ENCODE measurements around the gene VAC14. TPM values are rescaled to one million over a fixed set of nuclear protein-coding genes. Genes with fewer than 3 reads are reported as not detected.

Gene VAC14
- polyA plus RNA-seq, 3 donors, result 20.7 to 49.4 (median 31.1) TPM

DNA sequence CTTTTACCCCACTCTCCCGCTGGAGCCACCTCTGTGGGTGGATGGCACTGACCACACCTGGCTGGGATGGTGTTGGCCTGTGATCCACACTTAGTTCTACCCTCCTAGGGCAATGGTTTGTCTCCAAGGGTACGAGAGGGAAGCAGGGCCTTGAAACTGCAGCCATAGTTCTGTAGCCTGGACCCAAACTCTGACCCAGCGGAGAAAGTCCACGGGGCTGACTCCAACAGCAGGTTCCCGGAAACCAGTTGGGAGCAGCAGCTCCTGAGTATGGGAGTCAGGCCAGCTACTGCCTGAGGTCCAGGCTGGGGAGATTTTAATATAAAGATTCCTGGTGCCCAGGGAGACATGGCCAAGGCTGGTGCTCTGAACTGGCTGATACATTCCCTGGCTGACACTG, 91.5 kb downstream of the VAC14 start:
- Histone ChIP-seq H4K20me1 (ENCODE audit: insufficient read depth, low read length) (peaks cover 4% of the 10 kb centered on the region), H3K27me3 (ENCODE audit: control insufficient read depth in 2 of 2, insufficient read depth in 2 of 2, low read length in 2 of 2) (no peaks in the 10 kb centered on the region), H3K4me1 (ENCODE audit: control insufficient read depth in 1 of 2, insufficient read depth in 2 of 2, low read length in 2 of 2) (no peaks in the 10 kb centered on the region), H3K36me3 (replicated peaks in 1 of 2; ENCODE audit: control insufficient read depth in 1 of 2, insufficient read depth in 2 of 2, low read length in 2 of 2) (peaks cover 31 to 57% of the 10 kb centered on the region in 2 donors), H3K9me3 (replicated peaks in 1 of 2; ENCODE audit: control insufficient read depth in 1 of 2, insufficient read depth in 1 of 2, low read length in 2 of 2) (no peaks in the 10 kb centered on the region), H3K9ac (ENCODE audit: insufficient read depth, low read length, poor library complexity, severe bottlenecking) (no peak overlapping the region), H3K4me2 (replicated peaks; ENCODE audit: extremely low read depth, low read length, poor library complexity, severe bottlenecking) (no peak overlapping the region), H3K79me2 (ENCODE audit: insufficient read depth, low read length) (no peaks in the 10 kb centered on the region), H2AFZ (ENCODE audit: insufficient read depth, low read depth, low read length, poor library complexity, severe bottlenecking) (no peak overlapping the region), H3K27ac (ENCODE audit: low read depth in 1 of 2, low read length in 2 of 2) (no peak overlapping the region), H3K4me3 (replicated peaks in 1 of 3; ENCODE audit: low read depth in 2 of 3, low read length in 3 of 3) (no peak overlapping the region)
- intact Hi-C loops (cut with micrococcal nuclease), result no loop called here
- Mint-ChIP-seq H3K27ac (no peak overlapping the region), H3K36me3 (peaks cover 42 to 57% of the 10 kb centered on the region in 2 donors), H3K9me3 (no peaks in the 10 kb centered on the region), H3K4me1 (no peaks in the 10 kb centered on the region), H3K27me3 (ENCODE audit: low read depth in 3 of 3) (peaks cover 0 to 2% (median 0%) of the 10 kb centered on the region in 3 donors), H3K4me3 (no peak overlapping the region)
- TF ChIP-seq, protein P1, sequence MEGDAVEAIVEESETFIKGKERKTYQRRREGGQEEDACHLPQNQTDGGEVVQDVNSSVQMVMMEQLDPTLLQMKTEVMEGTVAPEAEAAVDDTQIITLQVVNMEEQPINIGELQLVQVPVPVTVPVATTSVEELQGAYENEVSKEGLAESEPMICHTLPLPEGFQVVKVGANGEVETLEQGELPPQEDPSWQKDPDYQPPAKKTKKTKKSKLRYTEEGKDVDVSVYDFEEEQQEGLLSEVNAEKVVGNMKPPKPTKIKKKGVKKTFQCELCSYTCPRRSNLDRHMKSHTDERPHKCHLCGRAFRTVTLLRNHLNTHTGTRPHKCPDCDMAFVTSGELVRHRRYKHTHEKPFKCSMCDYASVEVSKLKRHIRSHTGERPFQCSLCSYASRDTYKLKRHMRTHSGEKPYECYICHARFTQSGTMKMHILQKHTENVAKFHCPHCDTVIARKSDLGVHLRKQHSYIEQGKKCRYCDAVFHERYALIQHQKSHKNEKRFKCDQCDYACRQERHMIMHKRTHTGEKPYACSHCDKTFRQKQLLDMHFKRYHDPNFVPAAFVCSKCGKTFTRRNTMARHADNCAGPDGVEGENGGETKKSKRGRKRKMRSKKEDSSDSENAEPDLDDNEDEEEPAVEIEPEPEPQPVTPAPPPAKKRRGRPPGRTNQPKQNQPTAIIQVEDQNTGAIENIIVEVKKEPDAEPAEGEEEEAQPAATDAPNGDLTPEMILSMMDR (IDR thresholded peaks at IDR 0.05), result no peak
- DNase-seq, result no peak
- WGBS (ENCODE audit: insufficient coverage), result 100% methylated on average over 5 of the region's 5 CpGs

DNA sequence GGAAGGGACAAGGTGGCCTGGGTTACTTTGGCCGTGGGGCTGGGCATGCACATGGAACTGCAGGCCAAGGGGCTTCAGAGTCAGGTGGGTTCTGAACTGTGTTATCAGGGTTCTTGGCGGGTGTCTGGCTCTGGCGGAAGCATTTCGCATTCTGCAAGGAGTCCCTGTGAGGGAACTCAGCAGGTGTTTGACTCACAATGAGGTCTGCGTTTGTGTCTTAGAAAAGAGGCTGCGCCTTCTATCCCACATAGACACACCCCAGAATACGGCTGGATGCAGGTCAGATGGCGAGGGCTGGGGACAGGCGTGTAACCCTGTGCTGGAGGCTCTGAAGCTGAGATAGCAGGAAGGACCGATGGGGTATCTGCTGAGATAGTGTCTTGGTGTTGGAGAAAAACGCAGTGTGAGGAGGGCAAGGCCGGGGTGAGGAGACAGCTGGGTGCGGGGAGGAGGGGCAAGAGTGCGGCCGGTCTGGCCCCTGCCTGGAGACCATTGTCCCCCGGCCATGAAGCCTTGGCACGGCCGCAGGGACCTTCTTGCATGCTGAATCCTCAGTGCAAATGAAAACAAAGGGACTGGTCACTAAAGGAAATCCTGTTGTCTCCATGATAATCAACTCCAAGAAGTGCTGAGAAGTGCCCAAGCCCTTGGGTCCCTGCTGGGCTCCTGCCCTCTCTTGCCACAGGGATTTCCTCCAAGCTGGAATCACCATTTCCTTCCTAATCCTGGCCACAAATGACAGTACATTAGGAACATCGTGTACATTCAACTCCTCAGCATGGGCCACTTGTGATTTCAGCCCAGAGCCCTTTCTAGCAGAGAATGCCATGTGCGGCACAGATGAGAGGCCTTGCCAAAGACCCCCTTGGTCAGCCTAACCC, 92.4 kb downstream of the VAC14 start:
- Histone ChIP-seq H3K4me3 (replicated peaks in 1 of 3; ENCODE audit: low read depth in 2 of 3, low read length in 3 of 3) (no peak overlapping the region), H3K9ac (ENCODE audit: insufficient read depth, low read length, poor library complexity, severe bottlenecking) (no peak overlapping the region), H3K27ac (ENCODE audit: low read depth in 1 of 2, low read length in 2 of 2) (no peak overlapping the region), H3K4me2 (replicated peaks; ENCODE audit: extremely low read depth, low read length, poor library complexity, severe bottlenecking) (no peak overlapping the region), H3K36me3 (replicated peaks in 1 of 2; ENCODE audit: control insufficient read depth in 1 of 2, insufficient read depth in 2 of 2, low read length in 2 of 2) (peaks cover 29 to 57% of the 10 kb centered on the region in 2 donors), H3K27me3 (ENCODE audit: control insufficient read depth in 2 of 2, insufficient read depth in 2 of 2, low read length in 2 of 2) (no peaks in the 10 kb centered on the region), H2AFZ (ENCODE audit: insufficient read depth, low read depth, low read length, poor library complexity, severe bottlenecking) (no peak overlapping the region), H3K9me3 (replicated peaks in 1 of 2; ENCODE audit: control insufficient read depth in 1 of 2, insufficient read depth in 1 of 2, low read length in 2 of 2) (no peaks in the 10 kb centered on the region), H4K20me1 (ENCODE audit: insufficient read depth, low read length) (peaks cover 7% of the 10 kb centered on the region), H3K79me2 (ENCODE audit: insufficient read depth, low read length) (no peaks in the 10 kb centered on the region), H3K4me1 (ENCODE audit: control insufficient read depth in 1 of 2, insufficient read depth in 2 of 2, low read length in 2 of 2) (no peaks in the 10 kb centered on the region)
- peaks cover 42 to 59% of the 10 kb centered on the region in 2 donors for H3K36me3 Mint-ChIP-seq
- H3K27ac Mint-ChIP-seq, result peak overlapping the region in 1 of 7 donors; percentile 3
- TF ChIP-seq, protein P1 (IDR thresholded peaks at IDR 0.05), result no peak
- H3K4me1 Mint-ChIP-seq, result no peaks in the 10 kb centered on the region
- no peak overlapping the region for H3K4me3 Mint-ChIP-seq
- peaks cover 0 to 2% (median 0%) of the 10 kb centered on the region in 3 donors for H3K27me3 Mint-ChIP-seq (ENCODE audit: low read depth in 3 of 3)
- intact Hi-C loops (cut with micrococcal nuclease), result no loop called here
- 92% methylated on average over 12 of the region's 20 CpGs for WGBS (ENCODE audit: insufficient coverage)
- DNase-seq, result no peak
- H3K9me3 Mint-ChIP-seq, result no peaks in the 10 kb centered on the region
